G401 (cell line): ENCODE results near the gene TEX29. TPM values are rescaled to one million over a fixed set of nuclear protein-coding genes. Genes with fewer than 3 reads are reported as not detected.

Source experiments
- DNase-seq: peaks from one replicate; pipeline ENCODE4 v3.0.0-alpha.2; 2015; ENCODE audit warnings: low spot score
- in situ Hi-C: cut with HindIII; loops from 2 replicates; pipeline ENCODE4 v1.10.0; 2016; ENCODE audit warnings: low sequenced_read_pairs, mixed read lengths
- total RNA-seq: library from RNA; depleted of rRNA; stranded (reverse); fragments of >200 nt; shearing (Covaris generic); gene quantifications from 2 replicates; pipeline ENCODE4 v1.2.3, GENCODE V29; 2014

The TEX29 gene
- total RNA-seq, 1 experiment from 2014 or later: not detected

GRCh38 chr13:111317042-111317550 is 3.3 kb upstream of the TEX29 start:
- no peak for DNase-seq
- in situ Hi-C loops: no loop called here

DNA sequence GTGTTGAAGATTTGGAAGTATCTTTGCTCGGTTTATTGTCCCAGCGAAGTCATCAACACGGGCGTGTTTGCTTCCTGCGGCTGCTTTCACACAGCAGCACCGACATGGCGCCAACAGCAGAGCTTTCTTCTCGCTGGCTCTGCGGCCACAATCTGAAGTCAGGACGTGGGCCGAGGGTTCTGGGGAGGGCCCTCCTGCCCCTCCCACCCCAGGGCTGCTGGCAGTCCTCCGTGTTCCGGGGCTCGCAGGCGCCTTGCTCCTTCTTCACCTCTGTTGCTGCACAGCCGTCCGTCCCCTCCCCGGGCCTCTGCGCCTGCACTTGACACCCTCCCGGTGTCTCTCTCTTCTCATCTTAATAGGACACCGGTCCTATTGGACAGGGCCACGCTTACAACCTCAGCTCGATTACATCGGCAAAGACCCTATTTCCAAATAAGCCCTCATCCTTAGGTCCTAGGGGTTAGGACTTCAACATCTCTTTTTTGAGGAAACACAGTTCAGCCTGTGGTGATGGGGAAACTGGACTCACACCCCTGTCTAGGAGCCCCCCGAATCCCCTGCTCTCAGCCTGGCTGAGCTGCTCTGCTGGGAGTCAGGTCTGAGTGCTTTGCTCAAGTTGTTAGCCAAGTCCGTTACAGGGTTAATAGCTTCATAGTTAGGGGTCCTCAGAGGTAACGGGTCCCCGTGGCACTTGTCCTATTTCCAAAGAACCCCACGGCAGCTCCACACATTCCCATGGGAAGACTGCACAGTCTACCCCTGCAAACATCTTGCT is 2.7 kb upstream of the TEX29 start:
- in situ Hi-C loops: no loop called here
- no peak for DNase-seq

DNA sequence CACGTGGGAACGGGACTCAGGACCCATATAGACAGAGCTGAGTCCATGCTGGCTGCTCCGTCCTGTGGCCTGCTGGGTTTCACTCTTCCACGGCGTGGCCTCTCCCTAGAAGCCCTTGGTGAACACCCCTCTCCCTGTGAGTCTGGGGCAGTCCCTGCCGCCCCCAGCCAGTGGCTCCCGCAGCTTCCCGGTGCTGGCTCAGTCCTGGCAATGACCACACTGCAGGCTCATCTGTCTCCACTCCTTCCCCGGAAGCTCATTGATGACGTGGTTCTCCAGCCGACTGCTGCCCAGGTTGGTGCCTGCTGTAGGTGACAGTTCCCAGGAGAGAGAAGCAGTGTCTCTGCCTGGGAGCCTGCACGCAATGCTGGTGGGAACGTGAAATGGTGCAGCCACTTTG is 2.1 kb upstream of the TEX29 start:
- DNase-seq: no peak
- in situ Hi-C loops: no loop called here

DNA sequence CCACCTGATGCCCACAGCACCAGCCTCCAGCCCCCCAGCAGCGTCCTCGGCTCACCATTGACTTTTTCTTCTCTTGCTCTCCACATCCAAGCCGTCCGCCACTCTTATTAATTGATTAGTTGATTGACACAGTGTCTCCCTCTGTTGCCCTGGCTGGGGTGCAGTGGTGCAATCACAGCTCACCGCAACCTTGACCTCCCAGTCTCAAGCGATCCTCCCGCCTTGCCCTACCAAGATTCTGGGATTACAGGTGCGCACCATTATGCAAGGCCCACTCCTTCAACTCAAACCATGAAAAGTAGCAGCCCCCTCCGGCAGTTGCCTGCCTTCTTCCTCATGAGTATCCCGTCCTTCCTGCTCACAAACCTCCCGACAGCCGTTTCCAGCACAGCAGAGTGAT is 921 bp upstream of the TEX29 start:
- in situ Hi-C loops: no loop called here
- no peak for DNase-seq

- in situ Hi-C loops: no loop called here
- no peak for DNase-seq
These were observed 1.8 kb downstream of the TEX29 start for GRCh38 chr13:111322001-111322915.

- in situ Hi-C loops: no loop called here
- DNase-seq: no peak
These were observed 2.5 kb downstream of the TEX29 start for GRCh38 chr13:111322916-111323331.

DNA sequence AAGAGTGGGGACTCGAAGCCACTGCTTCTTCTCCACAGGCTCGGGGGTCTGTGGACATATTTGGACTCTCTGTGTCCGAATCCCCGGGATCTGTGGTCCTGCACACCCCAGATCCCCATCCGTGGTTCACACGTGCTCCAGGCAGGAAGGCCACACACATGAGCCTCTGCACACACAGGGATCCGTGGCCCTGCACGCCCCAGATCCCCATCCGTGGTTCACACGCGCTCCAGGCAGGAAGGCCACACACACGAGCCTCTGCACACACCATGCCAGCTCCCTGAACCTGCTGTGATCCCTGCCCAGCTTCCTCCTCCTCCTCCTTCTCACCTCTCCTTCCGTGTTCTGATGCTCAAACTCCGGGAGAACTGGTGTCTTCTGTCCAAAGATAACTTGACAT is 3.1 kb downstream of the TEX29 start:
- no peak for DNase-seq
- in situ Hi-C loops: no loop called here

GRCh38 chr13:111323950-111324651 is 3.7 kb downstream of the TEX29 start:
- DNase-seq: no peak
- in situ Hi-C loops: no loop called here

GRCh38 chr13:111324736-111325135 is 4.3 kb downstream of the TEX29 start:
- DNase-seq: no peak
- in situ Hi-C loops: no loop called here

DNA sequence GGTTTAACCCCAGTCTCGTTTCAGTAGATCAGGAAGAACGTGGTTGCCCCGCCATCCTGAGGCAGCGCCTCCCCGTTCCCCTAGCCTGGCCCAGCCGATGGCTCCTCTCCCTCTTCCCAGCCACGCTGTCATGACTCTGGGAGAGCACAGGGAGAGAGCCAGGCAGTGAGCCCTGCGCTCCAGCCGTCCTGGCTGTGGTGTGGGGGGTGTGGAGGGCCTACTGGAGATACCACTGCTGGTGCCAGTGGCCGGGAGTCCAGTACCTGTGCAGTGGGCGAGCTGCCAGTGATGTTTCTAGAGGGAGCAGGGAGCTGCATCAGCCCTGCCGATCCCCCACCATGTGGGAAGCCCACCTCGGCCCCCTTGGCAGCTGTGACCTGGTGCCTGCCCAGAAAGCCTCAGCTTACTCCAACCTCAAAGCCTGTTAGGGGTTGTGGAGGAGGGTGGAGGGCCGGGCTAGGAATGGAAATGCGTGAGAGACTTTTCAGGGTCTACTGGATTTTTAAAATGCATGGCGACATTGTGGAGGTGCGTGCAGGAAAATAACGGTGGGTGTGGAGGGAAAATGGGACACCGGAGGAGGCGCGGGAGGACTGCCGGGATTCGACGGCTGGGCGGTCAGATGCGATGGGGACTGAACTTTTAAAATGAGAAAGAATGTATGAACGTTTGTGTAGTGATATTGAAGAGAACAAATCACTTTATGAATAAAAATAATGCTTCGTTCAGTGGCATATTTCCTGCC is 4.9 kb downstream of the TEX29 start:
- no peak for DNase-seq
- in situ Hi-C loops: no loop called here

GRCh38 chr13:111325941-111326620 is 5.6 kb downstream of the TEX29 start:
- DNase-seq: no peak
- in situ Hi-C loops: no loop called here

DNA sequence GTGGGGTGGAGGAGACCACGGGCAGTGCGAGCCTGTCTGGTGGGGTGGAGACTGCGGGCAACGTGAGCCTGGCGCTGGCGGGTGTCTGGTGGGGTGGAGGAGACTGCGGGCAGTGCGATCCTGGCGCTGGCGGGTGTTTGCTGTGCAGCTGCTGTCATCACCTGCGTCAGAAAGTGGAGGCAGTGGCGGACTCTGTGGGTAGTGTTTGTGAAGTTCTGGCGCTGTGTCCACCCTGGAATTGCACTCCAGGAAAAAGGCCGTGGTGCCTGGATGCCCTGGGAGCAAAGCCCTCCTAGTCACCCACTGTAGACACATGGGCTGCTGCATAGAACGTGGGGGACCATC is 6.2 kb downstream of the TEX29 start:
- in situ Hi-C loops: no loop called here
- no peak for DNase-seq

DNA sequence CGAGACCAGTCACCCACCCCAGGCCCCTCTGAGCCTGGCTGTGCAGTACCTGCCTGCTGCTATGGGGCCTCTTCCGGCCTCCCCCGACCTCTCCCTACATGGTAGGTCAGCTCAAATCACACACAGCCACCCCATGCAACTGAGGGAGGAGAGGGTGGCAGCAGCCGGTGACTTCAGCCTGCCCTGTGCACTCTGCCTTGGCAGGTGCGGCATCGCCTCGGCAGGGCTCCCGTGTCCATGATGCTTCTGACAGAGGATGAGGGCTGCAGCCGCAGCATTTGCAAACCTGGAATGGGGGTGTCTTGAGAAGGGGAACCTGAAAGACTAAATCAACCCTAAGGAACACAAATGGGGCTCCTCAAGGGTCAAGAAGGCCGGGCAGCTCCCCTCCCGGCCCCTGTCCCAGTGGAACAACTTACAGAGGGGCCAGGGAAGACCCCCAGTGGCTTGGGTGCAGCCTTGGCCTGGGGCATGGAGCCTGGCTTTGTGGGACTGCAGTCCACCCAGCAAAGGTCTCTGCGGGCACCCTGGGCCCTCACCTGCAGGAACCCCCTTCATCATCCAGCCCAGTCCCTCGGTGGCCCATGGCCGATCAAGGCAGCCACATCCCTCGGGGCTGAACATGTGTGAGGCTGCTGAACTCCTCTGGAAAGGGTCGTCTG is 6.7 kb downstream of the TEX29 start:
- no peak for DNase-seq
- in situ Hi-C loops: no loop called here

- in situ Hi-C loops: no loop called here
- no peak for DNase-seq
These were observed 7.5 kb downstream of the TEX29 start for GRCh38 chr13:111327730-111328573.

GRCh38 chr13:111328574-111329410 is 8.3 kb downstream of the TEX29 start:
- DNase-seq: no peak
- in situ Hi-C loops: no loop called here

DNA sequence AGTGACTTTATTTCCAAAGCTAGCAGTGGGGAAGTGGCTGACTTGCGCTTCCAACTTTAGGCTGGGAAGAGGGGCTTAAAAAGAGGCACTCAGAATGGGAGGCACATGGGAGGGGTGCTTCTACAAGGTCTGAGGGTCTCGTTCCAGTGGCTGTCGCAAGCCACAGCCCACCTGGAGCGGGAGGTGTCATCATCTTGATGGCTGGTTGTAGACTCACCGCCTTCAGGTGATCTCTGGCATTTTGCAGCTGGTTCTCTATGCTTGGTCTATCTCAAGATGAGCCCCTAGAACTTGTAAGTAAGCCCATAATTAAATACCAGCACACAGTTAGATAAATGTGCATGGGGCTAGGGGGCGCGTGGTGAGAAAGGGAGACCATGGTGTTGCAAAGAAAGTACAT is 9.2 kb downstream of the TEX29 start:
- in situ Hi-C loops: no loop called here
- no peak for DNase-seq
